Measurements from ENCODE around the gene CHMP1A.

Gene CHMP1A

DNA sequence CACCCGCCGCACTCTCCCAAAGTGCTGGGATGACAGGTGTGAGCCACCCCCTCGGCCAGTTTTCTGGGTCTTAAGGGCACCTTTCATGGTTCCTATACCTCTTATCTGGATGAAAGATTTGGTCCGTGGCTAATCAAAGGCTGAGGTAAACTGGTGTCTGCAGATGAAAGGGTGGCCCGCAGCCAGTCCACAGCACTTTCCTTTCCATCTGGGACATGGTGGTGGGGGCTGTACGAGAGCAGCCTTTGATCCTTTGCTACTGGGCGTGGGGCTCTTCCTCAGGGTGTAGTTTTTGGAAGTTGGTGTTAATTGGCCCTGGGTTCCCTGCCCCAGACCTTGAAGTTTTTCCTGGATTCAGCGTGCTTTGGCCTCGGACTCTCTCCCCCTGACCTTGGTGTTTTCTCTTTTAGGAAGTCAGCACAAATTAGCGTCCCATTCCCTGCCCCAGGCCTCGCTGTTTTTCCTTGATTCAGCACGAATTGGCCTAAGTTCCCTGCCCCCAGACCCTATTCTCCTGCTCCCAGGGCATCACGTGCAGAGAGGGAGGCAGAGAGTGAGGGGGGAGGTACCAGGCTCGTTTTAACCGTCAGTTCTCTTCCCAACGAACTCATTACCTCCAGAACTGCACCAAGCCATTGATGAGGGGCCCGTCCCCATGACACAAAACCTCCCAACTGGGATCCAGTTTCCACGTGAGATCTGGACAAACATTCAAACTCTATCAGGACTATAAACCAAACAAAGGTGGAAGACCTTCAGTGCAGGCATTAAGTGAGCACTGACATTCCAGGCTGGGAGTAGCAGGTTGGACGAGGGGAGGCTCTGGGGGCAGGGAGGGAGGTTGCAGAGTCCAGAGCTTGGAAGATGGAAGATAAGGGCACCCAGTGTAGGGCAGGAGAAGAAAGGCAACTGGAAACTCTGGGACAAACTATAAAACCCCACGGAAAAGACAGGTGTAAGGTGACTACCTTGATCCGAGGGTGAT, 32.4 kb downstream of the CHMP1A start:
- H3K4me2 ChIP-seq, result no peak overlapping the region
- no peaks in the 10 kb centered on the region for H3K36me3 ChIP-seq (ENCODE audit: insufficient read depth)
- no peak overlapping the region for H3K9ac ChIP-seq
- H2AFZ ChIP-seq (ENCODE audit: low read depth), result no peak overlapping the region
- no peak overlapping the region for H3K27ac ChIP-seq
- no peaks in the 10 kb centered on the region for H3K79me2 ChIP-seq (ENCODE audit: insufficient read depth, low read depth)
- TF ChIP-seq, protein P1, sequence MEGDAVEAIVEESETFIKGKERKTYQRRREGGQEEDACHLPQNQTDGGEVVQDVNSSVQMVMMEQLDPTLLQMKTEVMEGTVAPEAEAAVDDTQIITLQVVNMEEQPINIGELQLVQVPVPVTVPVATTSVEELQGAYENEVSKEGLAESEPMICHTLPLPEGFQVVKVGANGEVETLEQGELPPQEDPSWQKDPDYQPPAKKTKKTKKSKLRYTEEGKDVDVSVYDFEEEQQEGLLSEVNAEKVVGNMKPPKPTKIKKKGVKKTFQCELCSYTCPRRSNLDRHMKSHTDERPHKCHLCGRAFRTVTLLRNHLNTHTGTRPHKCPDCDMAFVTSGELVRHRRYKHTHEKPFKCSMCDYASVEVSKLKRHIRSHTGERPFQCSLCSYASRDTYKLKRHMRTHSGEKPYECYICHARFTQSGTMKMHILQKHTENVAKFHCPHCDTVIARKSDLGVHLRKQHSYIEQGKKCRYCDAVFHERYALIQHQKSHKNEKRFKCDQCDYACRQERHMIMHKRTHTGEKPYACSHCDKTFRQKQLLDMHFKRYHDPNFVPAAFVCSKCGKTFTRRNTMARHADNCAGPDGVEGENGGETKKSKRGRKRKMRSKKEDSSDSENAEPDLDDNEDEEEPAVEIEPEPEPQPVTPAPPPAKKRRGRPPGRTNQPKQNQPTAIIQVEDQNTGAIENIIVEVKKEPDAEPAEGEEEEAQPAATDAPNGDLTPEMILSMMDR (conservative IDR thresholded peaks at IDR 0.05; ENCODE audit: low read depth, low read length), result no peak
- H3K4me1 ChIP-seq (ENCODE audit: low read depth, poor library complexity, severe bottlenecking), result no peaks in the 10 kb centered on the region
- H3K4me3 ChIP-seq (IDR thresholded peaks at IDR 0.05; ENCODE audit: insufficient read depth, low read depth, low read length), result no peak overlapping the region
- H4K20me1 ChIP-seq (ENCODE audit: insufficient read depth), result no peaks in the 10 kb centered on the region
- H3K27me3 ChIP-seq (ENCODE audit: insufficient read depth, low read depth), result peaks cover 95% of the 10 kb centered on the region

DNA sequence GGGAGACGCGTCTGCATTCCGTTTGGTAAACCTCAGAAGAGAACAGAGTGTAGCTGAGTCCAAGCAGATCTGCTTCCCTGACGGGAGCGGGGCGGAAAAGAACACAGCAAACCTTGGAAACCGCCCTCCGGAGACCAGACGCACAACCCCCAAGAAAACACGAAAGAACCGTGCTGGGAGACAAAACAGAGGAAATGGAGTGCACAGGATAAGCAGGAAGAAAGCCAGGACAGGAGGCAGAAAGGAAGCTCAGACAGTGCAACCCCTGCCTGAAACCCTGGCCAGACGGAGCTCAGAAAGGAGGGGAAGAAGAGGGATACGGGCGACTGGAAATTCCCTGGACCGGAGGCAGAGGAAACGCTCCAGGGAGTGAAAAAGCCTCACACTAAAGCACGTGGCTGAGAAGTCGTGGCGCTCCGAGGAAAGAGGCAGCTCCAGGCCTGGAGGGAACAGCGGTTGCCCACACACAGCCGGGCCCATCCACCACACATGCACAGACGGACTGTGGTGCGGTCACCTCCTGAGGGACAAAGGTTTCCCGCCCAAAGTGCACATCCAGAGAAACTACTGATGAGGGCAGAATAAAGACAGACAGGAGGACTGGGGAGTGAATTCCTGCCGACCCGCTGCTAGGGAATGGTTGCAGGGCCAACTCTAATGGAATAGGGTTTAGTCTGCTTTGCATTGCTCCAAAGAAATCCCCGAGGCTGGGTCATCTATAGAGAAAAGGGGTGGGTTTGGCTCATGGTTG, 33.8 kb downstream of the CHMP1A start:
- Histone ChIP-seq H3K4me2 (no peak overlapping the region), H3K27me3 (ENCODE audit: insufficient read depth, low read depth) (peaks cover 85% of the 10 kb centered on the region), H3K4me3 (IDR thresholded peaks at IDR 0.05; ENCODE audit: insufficient read depth, low read depth, low read length) (no peak overlapping the region), H4K20me1 (ENCODE audit: insufficient read depth) (no peaks in the 10 kb centered on the region), H3K4me1 (ENCODE audit: low read depth, poor library complexity, severe bottlenecking) (no peaks in the 10 kb centered on the region), H2AFZ (ENCODE audit: low read depth) (no peak overlapping the region), H3K27ac (no peak overlapping the region), H3K36me3 (ENCODE audit: insufficient read depth) (no peaks in the 10 kb centered on the region), H3K9ac (no peak overlapping the region), H3K79me2 (ENCODE audit: insufficient read depth, low read depth) (no peaks in the 10 kb centered on the region)
- TF ChIP-seq, protein P1 (conservative IDR thresholded peaks at IDR 0.05; ENCODE audit: low read depth, low read length), result no peak

DNA sequence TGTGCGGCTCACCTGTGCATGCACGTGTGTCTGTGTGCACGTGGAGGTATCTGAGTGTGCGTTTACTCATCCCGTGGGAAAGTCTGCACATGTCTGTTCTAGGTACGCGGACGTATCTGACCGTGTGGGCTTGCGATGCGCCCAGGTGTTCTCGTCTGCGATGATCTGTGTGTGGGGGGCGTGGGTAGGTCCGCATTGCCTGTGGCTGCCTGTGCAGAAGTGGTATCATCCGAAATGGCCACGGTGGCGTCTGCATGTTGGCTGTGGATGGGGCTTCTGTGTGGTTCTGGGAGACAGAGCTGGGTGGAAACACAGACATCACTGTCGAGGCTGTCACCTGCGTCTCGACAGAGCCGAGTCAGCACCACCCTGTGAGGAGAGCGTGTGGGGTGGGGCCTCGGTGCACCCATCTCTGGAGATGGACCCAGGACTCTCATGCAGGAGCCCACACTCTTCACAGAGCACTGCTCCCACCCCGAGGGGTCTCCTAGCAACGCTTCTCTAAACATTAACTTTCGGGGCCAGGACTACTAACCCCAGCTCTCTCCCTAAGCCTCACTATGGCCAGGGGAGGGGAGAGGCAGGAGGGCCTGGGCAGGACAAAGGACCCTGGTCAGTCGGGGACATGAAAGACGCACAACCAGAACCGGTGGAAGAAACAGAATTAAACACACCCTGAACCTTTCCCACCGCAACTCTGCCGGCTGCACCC, 35.7 kb downstream of the CHMP1A start:
- H4K20me1 ChIP-seq (ENCODE audit: insufficient read depth), result no peaks in the 10 kb centered on the region
- TF ChIP-seq, protein P1 (conservative IDR thresholded peaks at IDR 0.05; ENCODE audit: low read depth, low read length), result no peak
- H3K4me2 ChIP-seq, result no peak overlapping the region
- no peak overlapping the region for H3K27ac ChIP-seq
- no peak overlapping the region for H3K4me3 ChIP-seq (IDR thresholded peaks at IDR 0.05; ENCODE audit: insufficient read depth, low read depth, low read length)
- H3K27me3 ChIP-seq (ENCODE audit: insufficient read depth, low read depth), result peaks cover 76% of the 10 kb centered on the region
- no peaks in the 10 kb centered on the region for H3K4me1 ChIP-seq (ENCODE audit: low read depth, poor library complexity, severe bottlenecking)
- no peaks in the 10 kb centered on the region for H3K79me2 ChIP-seq (ENCODE audit: insufficient read depth, low read depth)
- no peak overlapping the region for H3K9ac ChIP-seq
- no peaks in the 10 kb centered on the region for H3K36me3 ChIP-seq (ENCODE audit: insufficient read depth)
- H2AFZ ChIP-seq (ENCODE audit: low read depth), result no peak overlapping the region

DNA sequence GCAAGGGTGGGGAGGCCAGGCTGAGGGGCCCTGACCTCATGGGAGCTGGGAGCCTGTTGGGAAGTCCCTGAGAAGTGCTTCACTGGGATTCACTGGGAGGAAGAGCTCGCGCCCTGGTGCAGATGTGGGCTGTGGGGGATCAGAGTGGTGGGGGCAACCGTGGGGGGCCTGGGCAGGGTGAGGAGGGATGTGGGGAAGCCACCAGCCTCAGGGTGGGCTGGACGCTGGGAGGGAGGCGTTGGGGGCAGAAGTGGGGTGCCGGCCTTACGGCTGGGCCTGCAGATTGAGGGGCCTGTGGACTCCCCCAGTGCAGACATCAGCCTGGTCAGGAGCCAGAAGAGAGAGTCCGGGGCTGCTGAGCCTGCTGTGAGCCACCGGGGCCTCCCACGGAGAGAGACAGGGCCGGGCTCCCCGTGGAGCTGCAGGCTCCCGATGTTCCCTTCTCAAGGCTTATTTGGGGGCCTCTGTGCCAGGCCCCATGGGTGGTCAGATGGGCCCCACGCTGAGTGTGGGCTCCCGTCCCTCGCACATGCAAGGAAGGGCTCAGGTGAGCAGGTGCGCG, 36.3 kb downstream of the CHMP1A start:
- Histone ChIP-seq H3K4me3 (IDR thresholded peaks at IDR 0.05; ENCODE audit: insufficient read depth, low read depth, low read length) (no peak overlapping the region), H3K9ac (no peak overlapping the region), H3K79me2 (ENCODE audit: insufficient read depth, low read depth) (no peaks in the 10 kb centered on the region), H4K20me1 (ENCODE audit: insufficient read depth) (no peaks in the 10 kb centered on the region), H3K27ac (no peak overlapping the region), H3K27me3 (ENCODE audit: insufficient read depth, low read depth) (peaks cover 69% of the 10 kb centered on the region), H3K4me2 (no peak overlapping the region), H3K4me1 (ENCODE audit: low read depth, poor library complexity, severe bottlenecking) (no peaks in the 10 kb centered on the region), H3K36me3 (ENCODE audit: insufficient read depth) (no peaks in the 10 kb centered on the region), H2AFZ (ENCODE audit: low read depth) (no peak overlapping the region)
- TF ChIP-seq, protein P1 (conservative IDR thresholded peaks at IDR 0.05; ENCODE audit: low read depth, low read length), result no peak
